ENCODE measurements around the gene KLK10.

DNA sequence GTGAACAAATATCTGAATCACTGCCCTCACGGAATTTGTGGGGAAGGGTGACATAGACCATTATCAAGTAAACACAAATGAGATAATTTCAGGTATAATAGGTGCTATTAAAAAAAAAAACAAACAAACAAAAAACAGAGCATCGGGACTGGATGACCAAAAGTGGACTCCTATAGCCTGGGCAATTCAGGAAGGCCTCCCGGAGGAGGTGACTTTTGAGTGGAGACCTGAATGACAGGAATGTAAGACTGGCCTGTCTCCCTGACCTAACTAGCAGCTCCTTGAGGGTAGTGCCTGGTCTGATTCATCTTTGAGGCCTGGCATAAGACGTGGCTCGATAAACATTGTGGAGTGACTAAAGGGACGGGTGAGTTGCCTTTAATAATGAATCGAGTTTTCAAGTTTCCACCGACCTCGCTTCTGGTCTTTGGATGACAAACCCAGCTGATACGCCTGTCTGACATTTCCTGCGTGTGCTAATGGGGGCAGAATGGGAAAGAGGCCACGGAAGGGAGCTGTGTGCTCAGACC is 6.8 kb downstream of the KLK10 start:
- TF ChIP-seq POLR2AphosphoS5 (IDR thresholded peaks at IDR 0.05) (no peak), EP300 (IDR thresholded peaks at IDR 0.05) (no peak)
- TF ChIP-seq, protein P1, sequence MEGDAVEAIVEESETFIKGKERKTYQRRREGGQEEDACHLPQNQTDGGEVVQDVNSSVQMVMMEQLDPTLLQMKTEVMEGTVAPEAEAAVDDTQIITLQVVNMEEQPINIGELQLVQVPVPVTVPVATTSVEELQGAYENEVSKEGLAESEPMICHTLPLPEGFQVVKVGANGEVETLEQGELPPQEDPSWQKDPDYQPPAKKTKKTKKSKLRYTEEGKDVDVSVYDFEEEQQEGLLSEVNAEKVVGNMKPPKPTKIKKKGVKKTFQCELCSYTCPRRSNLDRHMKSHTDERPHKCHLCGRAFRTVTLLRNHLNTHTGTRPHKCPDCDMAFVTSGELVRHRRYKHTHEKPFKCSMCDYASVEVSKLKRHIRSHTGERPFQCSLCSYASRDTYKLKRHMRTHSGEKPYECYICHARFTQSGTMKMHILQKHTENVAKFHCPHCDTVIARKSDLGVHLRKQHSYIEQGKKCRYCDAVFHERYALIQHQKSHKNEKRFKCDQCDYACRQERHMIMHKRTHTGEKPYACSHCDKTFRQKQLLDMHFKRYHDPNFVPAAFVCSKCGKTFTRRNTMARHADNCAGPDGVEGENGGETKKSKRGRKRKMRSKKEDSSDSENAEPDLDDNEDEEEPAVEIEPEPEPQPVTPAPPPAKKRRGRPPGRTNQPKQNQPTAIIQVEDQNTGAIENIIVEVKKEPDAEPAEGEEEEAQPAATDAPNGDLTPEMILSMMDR (IDR thresholded peaks at IDR 0.05) = no peak

Measured in upper lobe of left lung (tissue), 4 donors.